ENCODE results near the gene SAMSN1. TPM values are rescaled to one million over a fixed set of nuclear protein-coding genes. Genes with fewer than 3 reads are reported as not detected.

The SAMSN1 gene
- total RNA-seq, 1 donor from 2014 or later, result 2.0 TPM

DNA sequence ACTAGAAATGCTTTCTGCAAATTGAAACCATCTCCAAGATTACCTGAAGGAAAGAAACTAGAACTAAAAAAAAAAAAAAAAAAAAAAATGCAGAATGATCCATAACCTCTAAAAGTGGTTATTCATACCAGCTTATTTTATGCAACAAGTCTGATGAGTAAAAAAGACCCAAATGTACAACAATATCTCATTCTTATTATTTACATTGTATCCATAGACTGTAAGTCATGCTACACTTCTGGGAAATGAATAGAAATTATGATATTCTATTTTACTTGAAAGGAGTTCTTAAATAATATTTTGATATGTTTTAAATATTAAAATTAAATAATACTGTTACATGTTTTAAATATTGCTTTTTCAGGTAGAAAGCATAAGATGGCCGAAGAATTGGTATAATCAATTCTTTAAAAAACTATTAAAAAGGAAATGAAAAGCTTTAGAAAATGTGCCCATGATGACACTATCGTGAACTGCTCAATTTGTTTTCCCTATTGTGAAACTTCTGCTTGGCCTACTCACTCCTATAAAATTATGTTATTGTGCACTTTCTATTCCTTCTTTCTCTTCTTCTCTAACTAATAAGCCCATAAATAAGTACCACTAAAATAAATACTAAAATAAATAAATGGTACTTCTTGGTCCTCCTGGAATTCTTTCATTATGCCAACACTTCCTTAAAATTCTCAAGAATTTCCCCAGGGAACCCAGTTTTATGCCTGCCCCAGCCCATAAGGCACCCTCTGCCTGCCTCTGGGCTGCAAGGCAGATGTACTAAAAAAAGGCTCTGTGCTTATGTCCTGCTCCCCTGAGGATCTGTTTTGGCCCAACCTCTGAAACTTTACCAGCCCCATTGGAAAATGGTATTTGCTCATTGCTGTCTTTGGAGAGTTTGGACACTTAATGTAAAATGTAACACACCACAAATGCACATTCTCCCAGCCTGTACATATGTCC is 18.1 kb downstream of the SAMSN1 start:
- Mint-ChIP-seq H3K36me3 (ENCODE audit: low read depth, unreplicated experiment) (no peaks in the 10 kb centered on the region), H3K27me3 (ENCODE audit: unreplicated experiment) (no peaks in the 10 kb centered on the region), H3K4me1 (ENCODE audit: unreplicated experiment) (no peaks in the 10 kb centered on the region), H3K4me3 (ENCODE audit: unreplicated experiment) (no peak overlapping the region), H3K9me3 (ENCODE audit: unreplicated experiment) (no peaks in the 10 kb centered on the region), H3K27ac (ENCODE audit: unreplicated experiment) (no peak overlapping the region)
- no peak for DNase-seq (ENCODE audit: low spot score)
- TF ChIP-seq CTCF (IDR thresholded peaks at IDR 0.05; ENCODE audit: unreplicated experiment), result no peak

DNA sequence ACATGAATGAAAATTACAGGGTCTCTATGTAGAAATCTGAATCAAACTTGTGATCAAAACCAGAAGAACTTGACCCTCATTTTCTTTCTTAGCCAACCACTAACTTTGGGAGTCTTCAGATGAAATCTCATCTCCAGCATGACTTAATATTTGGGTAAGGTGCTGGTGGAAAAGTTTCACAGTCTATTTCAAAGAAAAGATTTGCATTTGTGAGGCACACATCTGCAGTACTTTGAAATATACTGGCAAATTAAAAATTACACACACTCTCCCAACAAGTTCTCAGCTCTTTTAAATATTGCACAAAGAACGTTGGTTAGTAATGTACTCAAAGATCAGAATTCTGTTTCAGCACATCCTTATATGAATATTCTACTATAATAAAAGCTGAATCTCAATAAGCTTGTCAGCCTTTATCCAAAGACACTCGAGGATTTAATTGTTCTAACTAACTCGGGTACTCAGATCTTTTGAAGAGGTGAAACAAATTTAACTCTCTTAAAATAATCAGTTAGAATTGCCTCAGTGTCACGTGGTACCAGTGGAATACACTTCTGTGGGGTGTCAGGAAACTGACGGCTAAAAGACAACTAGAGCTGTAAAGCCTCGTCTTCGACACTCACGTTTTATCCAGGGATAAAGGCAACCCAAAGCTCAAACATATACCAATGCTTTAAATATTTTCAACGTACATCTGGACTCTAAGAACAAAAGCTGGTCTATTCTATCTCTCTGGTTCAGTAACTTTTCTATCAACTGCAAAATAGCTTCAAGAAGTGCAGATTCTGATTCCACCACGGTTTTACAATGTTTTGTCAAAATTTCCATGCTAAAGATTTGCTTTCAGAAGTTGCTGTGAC is 19.0 kb downstream of the SAMSN1 start:
- no peaks in the 10 kb centered on the region for H3K36me3 Mint-ChIP-seq (ENCODE audit: low read depth, unreplicated experiment)
- DNase-seq (ENCODE audit: low spot score), result no peak
- H3K9me3 Mint-ChIP-seq (ENCODE audit: unreplicated experiment), result no peaks in the 10 kb centered on the region
- no peaks in the 10 kb centered on the region for H3K27me3 Mint-ChIP-seq (ENCODE audit: unreplicated experiment)
- no peaks in the 10 kb centered on the region for H3K4me1 Mint-ChIP-seq (ENCODE audit: unreplicated experiment)
- TF ChIP-seq CTCF (IDR thresholded peaks at IDR 0.05; ENCODE audit: unreplicated experiment), result no peak
- H3K4me3 Mint-ChIP-seq (ENCODE audit: unreplicated experiment), result no peak overlapping the region
- H3K27ac Mint-ChIP-seq (ENCODE audit: unreplicated experiment), result no peak overlapping the region

GRCh38 chr21:14526199-14526598 is 19.9 kb downstream of the SAMSN1 start:
- Mint-ChIP-seq H3K9me3 (ENCODE audit: unreplicated experiment) (no peaks in the 10 kb centered on the region), H3K36me3 (ENCODE audit: low read depth, unreplicated experiment) (no peaks in the 10 kb centered on the region), H3K4me3 (ENCODE audit: unreplicated experiment) (no peak overlapping the region), H3K27me3 (ENCODE audit: unreplicated experiment) (no peaks in the 10 kb centered on the region), H3K27ac (ENCODE audit: unreplicated experiment) (no peak overlapping the region), H3K4me1 (ENCODE audit: unreplicated experiment) (no peaks in the 10 kb centered on the region)
- no peak for DNase-seq (ENCODE audit: low spot score)
- no peak for TF ChIP-seq CTCF (IDR thresholded peaks at IDR 0.05; ENCODE audit: unreplicated experiment)

- H3K4me1 Mint-ChIP-seq (ENCODE audit: unreplicated experiment), result peaks cover 4% of the 10 kb centered on the region
- no peaks in the 10 kb centered on the region for H3K27me3 Mint-ChIP-seq (ENCODE audit: unreplicated experiment)
- no peaks in the 10 kb centered on the region for H3K36me3 Mint-ChIP-seq (ENCODE audit: low read depth, unreplicated experiment)
- no peaks in the 10 kb centered on the region for H3K9me3 Mint-ChIP-seq (ENCODE audit: unreplicated experiment)
- H3K4me3 Mint-ChIP-seq (ENCODE audit: unreplicated experiment), result no peak overlapping the region
- no peak for DNase-seq (ENCODE audit: low spot score)
- H3K27ac Mint-ChIP-seq (ENCODE audit: unreplicated experiment), result no peak overlapping the region
- no peak for TF ChIP-seq CTCF (IDR thresholded peaks at IDR 0.05; ENCODE audit: unreplicated experiment)
Observed at GRCh38 chr21:14523234-14523633, 22.9 kb downstream of the SAMSN1 start.

Measured in endothelial cell (in vitro differentiated cells).